ENCODE data around the gene GPR65. TPM values are rescaled to one million over a fixed set of nuclear protein-coding genes. Genes with fewer than 3 reads are reported as not detected.

The GPR65 gene, protein sequence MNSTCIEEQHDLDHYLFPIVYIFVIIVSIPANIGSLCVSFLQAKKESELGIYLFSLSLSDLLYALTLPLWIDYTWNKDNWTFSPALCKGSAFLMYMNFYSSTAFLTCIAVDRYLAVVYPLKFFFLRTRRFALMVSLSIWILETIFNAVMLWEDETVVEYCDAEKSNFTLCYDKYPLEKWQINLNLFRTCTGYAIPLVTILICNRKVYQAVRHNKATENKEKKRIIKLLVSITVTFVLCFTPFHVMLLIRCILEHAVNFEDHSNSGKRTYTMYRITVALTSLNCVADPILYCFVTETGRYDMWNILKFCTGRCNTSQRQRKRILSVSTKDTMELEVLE
- under 0.01 and 0.32 TPM in 2 replicates for total RNA-seq

DNA sequence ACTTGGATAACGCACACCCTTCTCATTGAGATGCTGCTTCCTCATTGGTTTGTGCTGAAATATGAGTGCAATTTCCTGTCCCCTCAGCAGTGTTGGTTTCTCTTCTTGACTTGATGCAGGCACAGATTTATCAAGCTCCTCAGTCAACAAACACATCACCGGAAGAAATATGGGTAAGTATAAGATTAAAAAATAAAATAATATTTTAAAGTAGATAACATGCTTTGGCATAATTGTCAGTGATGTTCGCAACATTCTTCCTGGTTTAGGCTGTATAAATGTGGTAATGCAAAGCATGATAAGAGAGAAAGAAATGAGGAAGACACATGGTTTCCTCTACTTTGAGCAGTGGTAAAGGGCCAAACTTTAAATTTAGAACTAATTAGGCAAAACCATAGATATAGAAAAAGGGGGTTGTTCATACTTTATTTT, at the start of gene GPR65:
Gene GPR65 (plus strand): TSS at position 86 of the 432 bp plus-strand sequence. CDS start 5,713 bp downstream, outside the sequence.
- no peak for TF ChIP-seq CTCF (IDR thresholded peaks at IDR 0.05; ENCODE audit: insufficient read depth, low read depth, low read length)
- peak; percentile 5 for DNase-seq (ENCODE audit: low read depth)

GRCh38 chr14:87955501-87955900, 49.4 kb upstream of the GPR65 start:
- no peak overlapping the region for H3K4me3 ChIP-seq (ENCODE audit: low read depth, low read length)
- no peak for DNase-seq (ENCODE audit: low read depth)
- no peak for TF ChIP-seq CTCF (IDR thresholded peaks at IDR 0.05; ENCODE audit: insufficient read depth, low read depth, low read length)

More for the DNA sequence above, at the start of gene GPR65:
- no peak within 1 kb of the TSS for H3K4me3 ChIP-seq (ENCODE audit: low read depth, low read length)

DNA sequence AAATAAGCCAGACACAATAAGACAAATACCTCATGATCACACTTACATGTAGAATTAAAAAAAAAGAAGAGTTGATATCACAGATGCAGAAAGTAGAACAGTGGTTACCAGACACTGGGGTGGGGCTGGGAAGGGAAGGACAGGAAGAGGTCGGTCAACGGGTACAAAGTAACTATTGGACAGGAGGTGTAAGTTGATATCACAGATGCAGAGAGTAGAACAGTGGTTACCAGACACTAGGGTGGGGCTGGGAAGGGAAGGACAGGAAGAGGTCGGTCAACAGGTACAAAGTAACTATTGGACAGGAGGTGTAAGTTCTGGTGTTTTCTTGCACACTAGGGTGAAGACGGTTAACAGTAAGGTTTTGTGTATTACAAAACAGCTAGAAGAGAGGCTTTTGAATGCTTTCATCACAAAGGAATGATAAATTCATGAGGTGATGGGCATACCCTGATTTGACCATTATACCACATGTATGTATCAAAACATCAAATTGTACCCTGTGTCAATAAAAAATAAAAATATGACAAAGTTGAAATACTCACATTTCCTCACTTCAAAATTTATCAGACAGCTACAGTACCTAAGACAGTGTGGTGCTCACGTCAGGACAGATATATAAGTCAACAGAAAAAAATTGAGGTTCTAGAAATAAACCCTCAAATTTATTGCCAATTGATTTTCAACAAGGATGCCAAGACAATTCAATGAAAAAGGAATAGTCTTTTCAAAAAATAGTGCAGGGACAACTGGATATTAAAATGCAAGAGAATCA, 44.7 kb upstream of the GPR65 start:
- no peak for TF ChIP-seq CTCF (IDR thresholded peaks at IDR 0.05; ENCODE audit: insufficient read depth, low read depth, low read length)
- H3K4me3 ChIP-seq (ENCODE audit: low read depth, low read length): no peak overlapping the region
- no peak for DNase-seq (ENCODE audit: low read depth)

GRCh38 chr14:87961246-87961645, 43.7 kb upstream of the GPR65 start:
- H3K4me3 ChIP-seq (ENCODE audit: low read depth, low read length): no peak overlapping the region
- no peak for TF ChIP-seq CTCF (IDR thresholded peaks at IDR 0.05; ENCODE audit: insufficient read depth, low read depth, low read length)

DNA sequence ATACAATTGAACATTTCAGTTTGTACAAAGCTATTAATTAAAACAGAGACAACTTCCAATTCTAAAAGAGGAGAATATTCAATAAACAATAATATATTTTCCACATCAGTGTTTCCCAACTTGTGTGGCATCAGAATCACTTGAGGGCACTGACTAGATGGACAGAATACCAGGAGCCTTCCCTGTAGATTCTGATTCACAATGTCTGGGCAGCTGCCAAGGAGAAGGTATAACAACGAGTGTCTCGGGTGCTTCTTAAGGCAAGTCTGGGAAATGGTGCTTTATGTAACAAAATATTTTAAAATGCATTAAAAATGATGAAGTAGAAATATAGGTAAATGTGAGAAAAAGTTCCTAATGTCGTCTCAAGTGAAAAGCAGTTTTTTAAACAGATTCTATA, 38.1 kb upstream of the GPR65 start:
- no peak for TF ChIP-seq CTCF (IDR thresholded peaks at IDR 0.05; ENCODE audit: insufficient read depth, low read depth, low read length)
- no peak overlapping the region for H3K4me3 ChIP-seq (ENCODE audit: low read depth, low read length)
- no peak for DNase-seq (ENCODE audit: low read depth)

More at GRCh38 chr14:87961246-87961645, 43.7 kb upstream of the GPR65 start:
- DNase-seq (ENCODE audit: low read depth): no peak

DNA sequence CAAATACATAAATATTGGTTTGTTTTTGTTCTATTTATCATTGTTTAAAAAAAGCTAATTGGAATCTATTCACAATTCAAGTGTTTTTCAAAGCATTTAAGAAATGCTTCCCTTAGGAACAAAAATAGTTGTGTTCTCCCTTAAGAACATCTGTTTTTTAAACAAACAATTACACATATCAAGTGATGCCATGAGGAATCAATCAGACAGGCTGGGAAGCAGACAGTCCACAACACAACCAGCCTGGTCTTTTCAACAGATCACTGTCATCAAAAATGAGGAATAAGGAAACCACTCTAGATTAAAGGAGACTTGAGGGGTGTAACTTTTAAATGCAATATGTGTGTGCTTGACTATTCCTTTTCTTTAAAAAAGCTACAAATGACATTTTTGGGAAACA, 37.4 kb upstream of the GPR65 start:
- TF ChIP-seq CTCF (IDR thresholded peaks at IDR 0.05; ENCODE audit: insufficient read depth, low read depth, low read length): no peak
- no peak for DNase-seq (ENCODE audit: low read depth)
- no peak overlapping the region for H3K4me3 ChIP-seq (ENCODE audit: low read depth, low read length)
